Esophagus squamous epithelium (tissue), 5 donors: ENCODE results near the gene MOB1A. TPM values are rescaled to one million over a fixed set of nuclear protein-coding genes. Genes with fewer than 3 reads are reported as not detected.
"Not testable (repeated sequence)": the region's sequence is repeated elsewhere in the genome, so short reads cannot be mapped to it uniquely, and the experiment has no call there.

Experiments used
- DNase-seq: peaks from one replicate; lab custom pipeline; 2025; lab: John Stamatoyannopoulos, UW
- H3K27ac ChIP-seq, 4 donors: fragments of 200-600 bp; sonication (generic); one replicate each; pipeline ENCODE4 v1.5.1; 2016 to 2019; ENCODE audit warnings: mild to moderate bottlenecking in 1 of 4
- H3K27me3 ChIP-seq, 4 donors: fragments of 200-600 bp; sonication (generic); 1 replicate in 3 of 4; 2 replicates in 1 of 4; pipeline versions ENCODE4 v1.5.1 to v1.6.0; 2017 to 2021; ENCODE audit warnings: antibody characterized with exemption in 1 of 4
- H3K36me3 ChIP-seq, 3 donors: fragments of 200-600 bp; sonication (generic); one replicate each; pipeline ENCODE4 v1.5.1; 2016 to 2019
- H3K4me1 ChIP-seq, 3 donors: fragments of 200-600 bp; sonication (generic); one replicate each; pipeline ENCODE4 v1.5.1; 2017 to 2019
- H3K4me3 ChIP-seq, 4 donors: fragments of 200-600 bp; sonication (generic); 1 replicate in 3 of 4; 2 replicates in 1 of 4; pipeline ENCODE4 v1.5.1; 2016 to 2019; ENCODE audit warnings: mild to moderate bottlenecking in 2 of 4, moderate library complexity in 1 of 4
- H3K9me3 ChIP-seq, 3 donors: fragments of 200-600 bp; sonication (generic); one replicate each; pipeline ENCODE4 v1.5.1; 2016 to 2019
- POLR2A ChIP-seq, 4 donors: fragments of 450-650 bp; IDR thresholded peaks; one replicate each; pipeline ENCODE4 v1.6.1; 2017; ENCODE audit warnings: antibody characterized with exemption in 4 of 4, mild to moderate bottlenecking in 4 of 4, moderate library complexity in 3 of 4
- WGBS, 2 donors: methylation state at CpG; one replicate each; pipeline ENCODE4 v1.1.5; 2018; 5-methylcytosine and 5-hydroxymethylcytosine counted together
- intact Hi-C: fragments of 100-400 bp; cut with DNase I; formaldehyde crosslinking; loops from one replicate; pipeline ENCODE4 v1.15.0; 2022
- total RNA-seq, 4 donors: library from RNA; depleted of rRNA; stranded (reverse); fragments of >200 nt; gene quantifications; one replicate each; pipeline ENCODE4 v1.1.0, GENCODE V29; 2016
- TF ChIP-seq, protein P1 (sequence below), 6 experiments: fragments of 450-650 bp in 4 of 6; fragments of 200-600 bp in 2 of 6; sonication (generic) in 2 of 6; IDR thresholded peaks; one replicate each; pipeline ENCODE4 v1.5.1; 2016 to 2019; ENCODE audit warnings: antibody characterized with exemption in 6 of 6, mild to moderate bottlenecking in 4 of 6, moderate library complexity in 4 of 6
- donor health status: DM: yes; HTN: yes; CAD: no.

Gene MOB1A
- total RNA-seq, 4 donors from 2014 or later, result 87.9 to 125 (median 102) TPM

DNA sequence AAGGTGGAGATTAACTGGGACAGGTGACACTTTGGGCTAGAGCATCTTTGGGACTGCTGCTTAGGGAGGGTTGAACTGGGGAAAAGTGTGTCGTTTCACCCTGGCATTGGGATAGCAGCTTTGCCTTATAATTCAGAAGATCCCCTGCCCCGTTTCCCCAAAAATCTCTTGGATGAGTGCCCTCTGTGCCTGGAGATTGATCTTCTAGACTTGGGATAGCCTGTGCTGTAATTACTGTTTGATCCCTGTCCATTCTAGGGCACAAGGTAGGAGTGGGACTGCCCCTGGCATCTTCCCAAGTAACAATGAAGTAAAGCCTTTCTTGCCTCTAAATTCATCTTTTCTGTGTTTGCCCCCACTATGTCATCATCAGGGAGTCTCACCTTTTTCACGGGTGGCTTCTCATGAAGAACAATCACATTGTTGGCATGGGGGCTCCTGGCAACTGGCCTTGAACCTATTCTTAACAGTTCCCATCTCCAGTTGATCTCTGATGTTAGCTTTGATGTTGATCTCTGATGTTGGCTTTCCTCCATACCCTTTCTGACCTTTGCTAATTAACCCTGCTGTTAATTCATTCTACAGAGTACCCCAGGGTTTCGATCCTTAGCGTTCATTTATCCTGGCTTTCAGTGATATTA is 41.3 kb upstream of the MOB1A start:
- DNase-seq, result no peak
- peaks cover 0 to 39% (median 0%) of the 10 kb centered on the region in 3 donors for H3K36me3 ChIP-seq
- no peaks in the 10 kb centered on the region for H3K27me3 ChIP-seq
- H3K4me1 ChIP-seq, result no peaks in the 10 kb centered on the region
- TF ChIP-seq, protein P1, sequence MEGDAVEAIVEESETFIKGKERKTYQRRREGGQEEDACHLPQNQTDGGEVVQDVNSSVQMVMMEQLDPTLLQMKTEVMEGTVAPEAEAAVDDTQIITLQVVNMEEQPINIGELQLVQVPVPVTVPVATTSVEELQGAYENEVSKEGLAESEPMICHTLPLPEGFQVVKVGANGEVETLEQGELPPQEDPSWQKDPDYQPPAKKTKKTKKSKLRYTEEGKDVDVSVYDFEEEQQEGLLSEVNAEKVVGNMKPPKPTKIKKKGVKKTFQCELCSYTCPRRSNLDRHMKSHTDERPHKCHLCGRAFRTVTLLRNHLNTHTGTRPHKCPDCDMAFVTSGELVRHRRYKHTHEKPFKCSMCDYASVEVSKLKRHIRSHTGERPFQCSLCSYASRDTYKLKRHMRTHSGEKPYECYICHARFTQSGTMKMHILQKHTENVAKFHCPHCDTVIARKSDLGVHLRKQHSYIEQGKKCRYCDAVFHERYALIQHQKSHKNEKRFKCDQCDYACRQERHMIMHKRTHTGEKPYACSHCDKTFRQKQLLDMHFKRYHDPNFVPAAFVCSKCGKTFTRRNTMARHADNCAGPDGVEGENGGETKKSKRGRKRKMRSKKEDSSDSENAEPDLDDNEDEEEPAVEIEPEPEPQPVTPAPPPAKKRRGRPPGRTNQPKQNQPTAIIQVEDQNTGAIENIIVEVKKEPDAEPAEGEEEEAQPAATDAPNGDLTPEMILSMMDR (IDR thresholded peaks at IDR 0.05), result no peak
- TF ChIP-seq POLR2A (IDR thresholded peaks at IDR 0.05), result no peak
- H3K27ac ChIP-seq, result no peak overlapping the region
- WGBS, 2 donors, result 89 to 95% methylated on average over 5 of the region's 5 CpGs
- intact Hi-C loops, result no loop called here
- no peaks in the 10 kb centered on the region for H3K9me3 ChIP-seq
- no peak overlapping the region for H3K4me3 ChIP-seq

DNA sequence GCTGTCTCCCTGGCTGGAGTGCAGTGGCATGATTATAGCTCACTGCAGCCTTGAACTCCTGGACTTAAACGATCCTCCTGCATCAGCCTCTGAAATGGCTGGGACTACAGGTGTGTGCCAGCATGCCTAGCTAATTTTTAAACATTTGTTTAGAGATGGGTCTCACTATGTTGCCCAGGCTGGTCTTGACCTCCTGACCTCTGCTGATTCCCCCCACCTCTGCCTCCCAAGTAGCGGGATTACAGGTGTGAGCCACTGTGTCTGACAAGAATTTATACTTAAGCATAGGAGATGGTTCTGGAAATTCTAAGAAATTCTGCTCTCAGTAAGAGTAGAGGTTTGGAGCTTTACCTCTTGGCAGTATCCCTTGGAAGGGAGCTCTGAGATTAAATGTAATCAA is 38.0 kb upstream of the MOB1A start:
- H3K36me3 ChIP-seq, result peaks cover 0 to 67% (median 8%) of the 10 kb centered on the region in 3 donors

DNA sequence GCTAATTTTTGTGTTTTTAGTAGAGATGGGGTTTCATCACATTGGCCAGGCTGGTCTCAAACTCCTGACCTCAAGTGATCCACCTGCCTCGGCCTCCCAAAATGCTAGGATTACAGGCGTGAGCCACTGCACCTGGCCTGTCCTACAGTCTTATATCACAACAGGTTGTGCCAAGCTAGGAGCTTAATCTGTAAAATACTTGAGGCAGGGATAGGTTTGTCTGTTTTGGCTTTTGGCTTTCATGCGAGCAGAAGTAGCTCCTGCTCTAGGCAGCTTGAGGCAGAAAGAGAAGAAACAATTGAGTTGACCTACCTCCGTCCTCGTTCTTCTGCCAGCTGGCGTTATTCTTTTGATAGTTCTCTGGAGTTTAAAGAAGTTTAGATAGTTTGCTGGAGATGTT is 37.1 kb upstream of the MOB1A start:
- H3K4me1 ChIP-seq, H3K9me3 ChIP-seq, H3K27ac ChIP-seq, DNase-seq, intact Hi-C loops, H3K27me3 ChIP-seq, H3K4me3 ChIP-seq: not testable (repeated sequence)
- WGBS, 2 donors, result 96% methylated on average over 6 of the region's 6 CpGs
- peaks cover 0 to 71% (median 13%) of the 10 kb centered on the region in 3 donors for H3K36me3 ChIP-seq

More for the DNA sequence above, 38.0 kb upstream of the MOB1A start:
- H3K4me1 ChIP-seq, result no peaks in the 10 kb centered on the region
- 85 to 94% methylated on average over 2 of the region's 2 CpGs for WGBS, 2 donors
- no peak for DNase-seq
- H3K27me3 ChIP-seq, result no peaks in the 10 kb centered on the region
- TF ChIP-seq, protein P1 (IDR thresholded peaks at IDR 0.05), result no peak
- TF ChIP-seq POLR2A (IDR thresholded peaks at IDR 0.05), result no peak
- H3K9me3 ChIP-seq, result no peaks in the 10 kb centered on the region
- no peak overlapping the region for H3K4me3 ChIP-seq
- H3K27ac ChIP-seq, result no peak overlapping the region
- intact Hi-C loops, result no loop called here

DNA sequence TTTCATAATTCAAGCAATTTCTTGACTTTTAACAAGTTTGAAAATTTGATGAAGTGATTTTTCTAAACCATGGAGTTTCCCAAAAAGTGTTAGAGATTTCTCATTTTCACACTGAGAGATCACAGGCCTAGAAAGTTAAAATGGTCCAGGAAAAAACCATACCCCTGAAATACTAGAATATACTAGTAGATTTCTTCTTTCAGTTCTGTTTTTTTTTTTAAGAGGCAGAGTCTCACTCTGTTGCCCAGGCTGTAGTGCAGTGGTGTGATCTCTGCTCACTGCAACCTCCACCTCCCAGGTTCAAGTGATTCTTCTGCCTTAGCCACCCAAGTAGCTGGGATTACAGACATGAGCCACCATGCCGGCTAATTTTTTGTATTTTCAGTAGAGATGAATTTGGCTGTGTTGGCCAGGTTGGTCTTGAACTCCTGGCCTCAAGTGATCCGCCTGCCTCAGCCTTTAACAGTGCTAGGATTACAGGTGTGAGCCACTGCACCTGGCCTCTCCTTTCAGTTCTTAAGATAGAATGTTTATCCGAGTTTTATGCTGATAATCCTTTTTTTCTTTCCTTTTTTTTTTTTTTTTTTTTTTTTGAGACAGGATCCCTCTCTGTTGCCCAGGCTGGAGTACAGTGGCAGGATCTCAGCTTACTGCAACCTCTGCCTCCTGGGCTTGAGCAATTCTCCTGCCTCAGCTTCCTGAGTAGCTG is 34.2 kb upstream of the MOB1A start:
- intact Hi-C loops, result no loop called here
- no peaks in the 10 kb centered on the region for H3K27me3 ChIP-seq
- peaks cover 3 to 98% (median 19%) of the 10 kb centered on the region in 3 donors for H3K36me3 ChIP-seq
- TF ChIP-seq, protein P1 (IDR thresholded peaks at IDR 0.05), result no peak
- TF ChIP-seq POLR2A (IDR thresholded peaks at IDR 0.05), result no peak
- no peaks in the 10 kb centered on the region for H3K9me3 ChIP-seq
- H3K4me3 ChIP-seq, result no peak overlapping the region
- no peaks in the 10 kb centered on the region for H3K4me1 ChIP-seq
- 68 to 89% methylated on average over 3 of the region's 3 CpGs for WGBS, 2 donors
- no peak for DNase-seq
- no peak overlapping the region for H3K27ac ChIP-seq

DNA sequence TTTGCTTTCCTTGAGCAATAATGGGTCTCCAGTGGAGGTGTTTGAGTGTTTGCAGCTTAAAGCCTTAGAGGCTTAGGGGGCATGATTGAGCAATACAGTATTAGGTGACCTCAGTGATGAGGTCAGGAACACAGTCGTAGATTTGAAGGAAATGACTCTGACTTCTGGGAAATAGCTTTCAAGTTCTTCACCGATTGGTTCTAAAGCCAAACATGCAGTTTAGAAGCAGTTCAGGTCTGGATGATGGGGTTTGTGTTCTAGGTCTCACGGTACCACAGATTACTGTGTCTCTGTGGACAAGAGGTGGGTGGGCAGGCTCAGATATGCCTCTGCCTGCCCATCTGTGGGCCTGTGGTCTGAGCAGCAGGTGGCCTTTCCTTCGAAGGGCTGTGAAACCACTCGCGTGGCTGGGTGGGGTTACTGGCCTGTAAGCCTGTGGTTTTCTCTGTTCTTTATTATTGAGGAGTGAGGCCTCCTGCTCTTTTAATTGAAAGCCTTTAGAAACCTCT is 27.6 kb upstream of the MOB1A start:
- WGBS, 2 donors, result 31 to 43% methylated on average over 6 of the region's 6 CpGs
- no peak for TF ChIP-seq POLR2A (IDR thresholded peaks at IDR 0.05)
- TF ChIP-seq, protein P1 (IDR thresholded peaks at IDR 0.05), result no peak
- intact Hi-C loops, result no loop called here
- no peak for DNase-seq
- Histone ChIP-seq H3K36me3 (peaks cover 3 to 45% (median 9%) of the 10 kb centered on the region in 3 donors), H3K27me3 (no peaks in the 10 kb centered on the region), H3K27ac (peak overlapping the region; percentile 60 to 90 (median 80)), H3K4me1 (peaks cover 11 to 59% (median 39%) of the 10 kb centered on the region in 3 donors), H3K9me3 (no peaks in the 10 kb centered on the region), H3K4me3 (peak overlapping the region in 1 of 4 donors; percentile 21)
